ENCODE data around the gene TGFB1. TPM values are rescaled to one million over a fixed set of nuclear protein-coding genes. Genes with fewer than 3 reads are reported as not detected.

TGFB1 gene
- total and polyA plus RNA-seq, 2 of the 13 experiments (the other 11 are each of a cell fraction or from before 2014, with no cell fraction given): 4.1 to 5.4 TPM

- no peak for TF ChIP-seq TFDP1 (CRISPR knock-in tag; IDR thresholded peaks at IDR 0.05; ENCODE audit: borderline replicate concordance)
- TF ChIP-seq ATF2 (CRISPR knock-in tag; IDR thresholded peaks at IDR 0.05): 0 out of 2 replicates have a peak, but pooled peaks have one; percentile 5
- 0 out of 2 replicates have a peak, but pooled peaks have one; percentile 7 for TF ChIP-seq MYPOP (CRISPR knock-in tag; IDR thresholded peaks at IDR 0.05)
- no peak for TF ChIP-seq ATF5 (CRISPR knock-in tag; IDR thresholded peaks at IDR 0.05; ENCODE audit: low read depth)
- no peak for TF ChIP-seq ZFP90 (CRISPR knock-in tag; IDR thresholded peaks at IDR 0.05; ENCODE audit: borderline replicate concordance)
- TF ChIP-seq SOX6 (IDR thresholded peaks at IDR 0.05): no peak
- TF ChIP-seq SOX6 (CRISPR knock-in tag; IDR thresholded peaks at IDR 0.05): no peak
- 0 out of 2 replicates have a peak, but pooled peaks have one; percentile 58 for TF ChIP-seq ZNF605 (CRISPR knock-in tag; IDR thresholded peaks at IDR 0.05)
- no peak for TF ChIP-seq TARDBP (CRISPR knock-in tag; IDR thresholded peaks at IDR 0.05)
- TF ChIP-seq ZNF468 (CRISPR knock-in tag; IDR thresholded peaks at IDR 0.05): no peak
- no peak for TF ChIP-seq POLR2A (IDR thresholded peaks at IDR 0.05; ENCODE audit: insufficient read depth in 1 of 2, low read depth in 2 of 2, low read length in 2 of 2)
- no peak for TF ChIP-seq ZNF512 (CRISPR knock-in tag; IDR thresholded peaks at IDR 0.05)
- peak; percentile 23; the same call in 1 of the 2 replicates for TF ChIP-seq ZMYM3 (CRISPR knock-in tag; IDR thresholded peaks at IDR 0.05)
- TF ChIP-seq TFAP4 (IDR thresholded peaks at IDR 0.05; ENCODE audit: borderline replicate concordance, low read depth): no peak
- TF ChIP-seq EHMT2 (IDR thresholded peaks at IDR 0.05; ENCODE audit: borderline replicate concordance, low read depth, low read length): peak; percentile 70; the same call in 1 of the 2 replicates
These were observed 11.0 kb upstream of the TGFB1 start (continued) for GRCh38 chr19:41364524-41365391.

Measured in HepG2 (cell line).